ENCODE measurements around the gene AGPAT4. TPM values are rescaled to one million over a fixed set of nuclear protein-coding genes. Genes with fewer than 3 reads are reported as not detected.
"Not testable (repeated sequence)": the region's sequence is repeated elsewhere in the genome, so short reads cannot be mapped to it uniquely, and the experiment has no call there.

Gene AGPAT4
- 2.3 and 5.7 TPM in 2 replicates for total RNA-seq (2014; rRNA removed)
- polyA plus RNA-seq (2012): 2.4 TPM

GRCh38 chr6:161273752-161274487 is at the start of gene AGPAT4:
TSS of gene AGPAT4 (minus strand) at chr6:161274061. CDS start at chr6:161232213, 41,848 bp downstream.
- peak; percentile 97 for DNase-seq (ENCODE audit: low read depth)

GRCh38 chr6:161319231-161319630 is 45.4 kb upstream of the AGPAT4 start:
- DNase-seq (ENCODE audit: low read depth): no peak

- no peak for DNase-seq (ENCODE audit: low read depth)
Observed at GRCh38 chr6:161318456-161318855, 44.6 kb upstream of the AGPAT4 start.

- DNase-seq (ENCODE audit: low read depth): no peak
Observed at GRCh38 chr6:161316531-161316930, 42.7 kb upstream of the AGPAT4 start.

- DNase-seq (ENCODE audit: low read depth): not testable (repeated sequence)
Observed at GRCh38 chr6:161315246-161315917, 41.5 kb upstream of the AGPAT4 start.

GRCh38 chr6:161314541-161315245 is 40.8 kb upstream of the AGPAT4 start:
- not testable (repeated sequence) for DNase-seq (ENCODE audit: low read depth)

- DNase-seq (ENCODE audit: low read depth): no peak
Observed at GRCh38 chr6:161313940-161314509, 40.2 kb upstream of the AGPAT4 start.

GRCh38 chr6:161313475-161313874 is 39.6 kb upstream of the AGPAT4 start:
- DNase-seq (ENCODE audit: low read depth): not testable (repeated sequence)

GRCh38 chr6:161309774-161310173 is 35.9 kb upstream of the AGPAT4 start:
- DNase-seq (ENCODE audit: low read depth): not testable (repeated sequence)

GRCh38 chr6:161308075-161308655 is 34.3 kb upstream of the AGPAT4 start:
- no peak for DNase-seq (ENCODE audit: low read depth)

GRCh38 chr6:161305860-161306259 is 32.0 kb upstream of the AGPAT4 start:
- DNase-seq (ENCODE audit: low read depth): no peak

- peak; percentile 69 for DNase-seq (ENCODE audit: low read depth)
Observed at GRCh38 chr6:161303628-161304340, 29.9 kb upstream of the AGPAT4 start.

GRCh38 chr6:161302949-161303348 is 29.1 kb upstream of the AGPAT4 start:
- DNase-seq (ENCODE audit: low read depth): no peak

GRCh38 chr6:161301338-161301737 is 27.5 kb upstream of the AGPAT4 start:
- DNase-seq (ENCODE audit: low read depth): peak; percentile 46

GRCh38 chr6:161300823-161301222 is 27.0 kb upstream of the AGPAT4 start:
- no peak for DNase-seq (ENCODE audit: low read depth)

GRCh38 chr6:161299726-161300125 is 25.9 kb upstream of the AGPAT4 start:
- no peak for DNase-seq (ENCODE audit: low read depth)

- DNase-seq (ENCODE audit: low read depth): no peak
Observed at GRCh38 chr6:161295784-161296183, 21.9 kb upstream of the AGPAT4 start.

GRCh38 chr6:161292650-161293281 is 18.9 kb upstream of the AGPAT4 start:
- no peak for DNase-seq (ENCODE audit: low read depth)

- no peak for DNase-seq (ENCODE audit: low read depth)
Observed at GRCh38 chr6:161292145-161292544, 18.3 kb upstream of the AGPAT4 start.

GRCh38 chr6:161290751-161291150 is 16.9 kb upstream of the AGPAT4 start:
- DNase-seq (ENCODE audit: low read depth): no peak
